T-helper 2 cell (primary cell): ENCODE data around the gene ZNF462.
"Not testable (repeated sequence)": the region's sequence is repeated elsewhere in the genome, so short reads cannot be mapped to it uniquely, and the experiment has no call there.

Experiments
- DNase-seq, 5 experiments: peaks; one replicate each; pipeline versions ENCODE4 v3.0.0 to v3.0.0-alpha.2; 2012 to 2022

Gene ZNF462

GRCh38 chr9:106963684-106964083 is 100.7 kb downstream of the ZNF462 start:
- DNase-seq: no peak

GRCh38 chr9:106964329-106964728 is 101.4 kb downstream of the ZNF462 start:
- DNase-seq: peak in 1 of 5 experiments; percentile 30

- no peak for DNase-seq
Observed at GRCh38 chr9:106964822-106965525, 102.0 kb downstream of the ZNF462 start.

- no peak for DNase-seq
Observed at GRCh38 chr9:106966481-106966880, 103.5 kb downstream of the ZNF462 start.

GRCh38 chr9:106969696-106970095 is 106.7 kb downstream of the ZNF462 start:
- no peak for DNase-seq

GRCh38 chr9:106970219-106970975 is 107.4 kb downstream of the ZNF462 start:
- DNase-seq: no peak

- DNase-seq: no peak
Observed at GRCh38 chr9:106970976-106971457, 108.1 kb downstream of the ZNF462 start.

- no peak for DNase-seq
Observed at GRCh38 chr9:106972082-106972481, 109.1 kb downstream of the ZNF462 start.

GRCh38 chr9:106974341-106974740 is 111.4 kb downstream of the ZNF462 start:
- DNase-seq: no peak

GRCh38 chr9:106976772-106977171 is 113.8 kb downstream of the ZNF462 start:
- no peak for DNase-seq

GRCh38 chr9:106980551-106981101 is 117.7 kb downstream of the ZNF462 start:
- DNase-seq: no peak

- no peak for DNase-seq
Observed at GRCh38 chr9:106981396-106982287, 118.7 kb downstream of the ZNF462 start.

- no peak for DNase-seq
Observed at GRCh38 chr9:106982636-106983035, 119.7 kb downstream of the ZNF462 start.

- DNase-seq: no peak
Observed at GRCh38 chr9:106983346-106983745, 120.4 kb downstream of the ZNF462 start.

GRCh38 chr9:106989904-106990303 is 126.9 kb downstream of the ZNF462 start:
- DNase-seq: not testable (repeated sequence)

GRCh38 chr9:106992186-106992585 is 129.2 kb downstream of the ZNF462 start:
- DNase-seq: no peak

GRCh38 chr9:106993603-106994002 is 130.6 kb downstream of the ZNF462 start:
- DNase-seq: no peak

- DNase-seq: no peak
Observed at GRCh38 chr9:106994463-106994862, 131.5 kb downstream of the ZNF462 start.

GRCh38 chr9:107000218-107000617 is 137.3 kb downstream of the ZNF462 start:
- no peak for DNase-seq

GRCh38 chr9:107005201-107005600 is 142.2 kb downstream of the ZNF462 start:
- no peak for DNase-seq

GRCh38 chr9:107007402-107007801 is 144.4 kb downstream of the ZNF462 start:
- no peak for DNase-seq

- DNase-seq: no peak
Observed at GRCh38 chr9:107008011-107008410, 145.0 kb downstream of the ZNF462 start.

GRCh38 chr9:107008447-107008846 is 145.5 kb downstream of the ZNF462 start:
- DNase-seq: no peak
